DND-41 (cell line): ENCODE results near the gene LAMA2.

Source experiments
- EZH2 ChIP-seq: IDR thresholded peaks from 3 replicates; pipeline ENCODE4 v1.6.1; 2012; ENCODE audit warnings: borderline replicate concordance, low read depth, mild to moderate bottlenecking, moderate library complexity, low read length, inconsistent platforms; ENCODE audit not compliant: severe bottlenecking
- TF ChIP-seq, protein P1 (sequence below): IDR thresholded peaks from 2 replicates; pipeline ENCODE4 v1.5.1; 2012; ENCODE audit warnings: borderline replicate concordance, low read length, moderate library complexity, mild to moderate bottlenecking; ENCODE audit not compliant: poor library complexity, severe bottlenecking; ENCODE audit errors: extremely low read depth

GRCh38 chr6:129235167-129236000, 352.4 kb downstream of the LAMA2 start:
- TF ChIP-seq, protein P1, sequence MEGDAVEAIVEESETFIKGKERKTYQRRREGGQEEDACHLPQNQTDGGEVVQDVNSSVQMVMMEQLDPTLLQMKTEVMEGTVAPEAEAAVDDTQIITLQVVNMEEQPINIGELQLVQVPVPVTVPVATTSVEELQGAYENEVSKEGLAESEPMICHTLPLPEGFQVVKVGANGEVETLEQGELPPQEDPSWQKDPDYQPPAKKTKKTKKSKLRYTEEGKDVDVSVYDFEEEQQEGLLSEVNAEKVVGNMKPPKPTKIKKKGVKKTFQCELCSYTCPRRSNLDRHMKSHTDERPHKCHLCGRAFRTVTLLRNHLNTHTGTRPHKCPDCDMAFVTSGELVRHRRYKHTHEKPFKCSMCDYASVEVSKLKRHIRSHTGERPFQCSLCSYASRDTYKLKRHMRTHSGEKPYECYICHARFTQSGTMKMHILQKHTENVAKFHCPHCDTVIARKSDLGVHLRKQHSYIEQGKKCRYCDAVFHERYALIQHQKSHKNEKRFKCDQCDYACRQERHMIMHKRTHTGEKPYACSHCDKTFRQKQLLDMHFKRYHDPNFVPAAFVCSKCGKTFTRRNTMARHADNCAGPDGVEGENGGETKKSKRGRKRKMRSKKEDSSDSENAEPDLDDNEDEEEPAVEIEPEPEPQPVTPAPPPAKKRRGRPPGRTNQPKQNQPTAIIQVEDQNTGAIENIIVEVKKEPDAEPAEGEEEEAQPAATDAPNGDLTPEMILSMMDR: no peak
- no peak for TF ChIP-seq EZH2
